ENCODE data around the gene SIT1. TPM values are rescaled to one million over a fixed set of nuclear protein-coding genes. Genes with fewer than 3 reads are reported as not detected.

SIT1 gene
- total RNA-seq, 2 donors from 2014 or later: 0.18 to 0.68 TPM

GRCh38 chr9:35658137-35658967 lies 7.6 kb upstream of the SIT1 start, which contains the start of gene CCDC107:
CCDC107 (plus strand) TSS chr9:35658292; CDS start chr9:35658380, 88 bp downstream.
- no peaks in the 10 kb centered on the region for H3K27me3 ChIP-seq (replicated peaks; ENCODE audit: insufficient read depth)
- peak within 1 kb of the TSS; percentile 84 to 91 for H3K4me3 ChIP-seq
- peak; percentile 79 for DNase-seq (ENCODE audit: low spot score)
- no peaks in the 10 kb centered on the region for H3K9me3 ChIP-seq
- TF ChIP-seq CTCF (IDR thresholded peaks at IDR 0.05): peak; percentile 27 to 66 (median 57)
- TF ChIP-seq POLR2A (IDR thresholded peaks at IDR 0.05): peak; percentile 89
- no peak for TF ChIP-seq POLR2AphosphoS5 (IDR thresholded peaks at IDR 0.05)
- H3K4me1 ChIP-seq (replicated peaks): no peaks in the 10 kb centered on the region
- H3K27ac ChIP-seq: peak within 1 kb of the TSS; percentile 85 to 93
- whole genome bisulfite sequencing: under 1% methylated on average over 50 of the region's 67 CpGs
- intact Hi-C loops (cut with DNase I): loop anchor here (5.0 kb wide), 1 partner anchor 74 kb away; the partner anchor contains the start of genes CREB3 and TLN1
- H3K36me3 ChIP-seq: no peaks in the 10 kb centered on the region

DNA sequence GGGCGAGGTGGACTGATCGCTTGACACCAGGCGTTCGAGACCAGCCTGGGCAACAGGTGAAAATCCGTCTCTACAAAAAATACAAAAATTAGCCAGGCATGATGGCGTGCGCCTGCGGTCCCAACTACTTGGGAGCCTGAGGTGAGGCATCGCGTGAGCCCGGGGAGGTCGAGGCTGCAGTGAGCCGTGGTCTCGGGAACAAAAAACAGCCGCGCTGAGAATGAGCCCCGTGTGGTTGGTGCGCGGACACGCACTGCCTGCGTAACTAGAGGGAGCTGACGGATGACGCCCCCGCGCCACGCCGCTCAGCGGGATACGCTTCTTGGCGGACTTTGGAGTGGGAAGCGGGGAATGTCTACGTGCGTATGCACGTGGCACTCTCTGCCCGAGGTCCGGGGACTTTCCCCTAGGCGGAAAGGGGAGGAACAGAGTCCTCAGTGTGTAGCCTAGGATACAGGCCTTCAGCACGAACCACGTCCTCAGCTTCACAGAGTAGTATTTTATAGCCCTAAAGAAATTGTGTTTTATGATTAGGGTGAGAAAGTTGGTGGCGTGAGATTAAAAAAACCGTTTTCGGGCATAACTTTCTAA lies 6.9 kb upstream of the SIT1 start, which contains the start of gene RMRP:
RMRP (minus strand) TSS at position 474 of the 591 bp plus-strand sequence.
- Histone ChIP-seq H3K27me3 (replicated peaks; ENCODE audit: insufficient read depth) (no peaks in the 10 kb centered on the region), H3K36me3 (no peaks in the 10 kb centered on the region), H3K4me1 (replicated peaks) (no peaks in the 10 kb centered on the region), H3K4me3 (peak within 1 kb of the TSS; percentile 84 to 91), H3K9me3 (no peaks in the 10 kb centered on the region), H3K27ac (peak within 1 kb of the TSS; percentile 85 to 93)
- intact Hi-C loops (cut with DNase I): loop anchor here (5.0 kb wide), 1 partner anchor 75 kb away; the partner anchor contains the start of genes CREB3 and TLN1
- TF ChIP-seq CTCF (IDR thresholded peaks at IDR 0.05) (peak in 3 of 4 experiments; percentile 15 to 60 (median 47)), POLR2A (IDR thresholded peaks at IDR 0.05) (peak; percentile 68), POLR2AphosphoS5 (IDR thresholded peaks at IDR 0.05) (peak; percentile 97)
- DNase-seq (ENCODE audit: low spot score): peak; percentile 95
- WGBS: under 1% methylated on average over 42 of the region's 42 CpGs

DNA sequence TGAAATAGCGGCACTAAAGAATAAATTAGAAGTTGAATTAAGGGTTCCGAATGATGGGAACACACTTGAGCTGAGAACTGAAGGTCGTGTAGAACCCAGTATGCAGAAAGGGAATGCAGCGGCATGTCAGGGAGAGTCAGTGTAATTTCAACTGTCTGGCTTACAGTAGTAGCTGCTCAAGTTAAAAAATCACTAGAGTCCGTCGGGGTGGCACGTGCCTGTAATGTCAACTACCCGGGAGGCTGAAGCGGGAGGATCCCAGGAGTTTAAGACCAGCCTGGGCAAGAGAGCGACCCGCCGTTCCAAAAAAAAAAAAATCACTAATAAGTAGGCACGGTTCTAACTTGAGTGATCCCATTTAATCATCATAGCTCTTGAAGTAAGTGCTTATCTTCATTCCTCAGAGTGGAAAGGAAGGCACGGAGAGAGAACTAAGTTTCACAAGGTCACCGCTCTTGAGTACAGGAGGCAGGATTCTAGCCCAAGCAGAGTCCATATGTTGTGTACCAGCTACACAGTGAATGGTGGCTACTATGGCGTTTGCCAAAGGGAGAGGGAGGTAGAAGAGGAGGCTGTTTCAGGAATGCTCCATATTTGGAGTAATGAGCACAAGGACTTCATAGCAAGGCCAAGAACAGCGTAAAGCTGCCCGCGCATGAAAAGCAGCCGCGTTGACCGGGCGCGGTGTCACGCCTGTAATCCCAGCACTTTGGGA lies 6.3 kb upstream of the SIT1 start:
- intact Hi-C loops (cut with DNase I): loop anchor here (5.0 kb wide), 1 partner anchor 75 kb away; the partner anchor contains the start of genes CREB3 and TLN1
- no peaks in the 10 kb centered on the region for H3K4me1 ChIP-seq (replicated peaks)
- TF ChIP-seq CTCF (IDR thresholded peaks at IDR 0.05): no peak
- TF ChIP-seq POLR2AphosphoS5 (IDR thresholded peaks at IDR 0.05): no peak
- no peak for TF ChIP-seq POLR2A (IDR thresholded peaks at IDR 0.05)
- no peaks in the 10 kb centered on the region for H3K27me3 ChIP-seq (replicated peaks; ENCODE audit: insufficient read depth)
- H3K9me3 ChIP-seq: no peaks in the 10 kb centered on the region
- peak overlapping the region; percentile 84 to 91 for H3K4me3 ChIP-seq
- peak overlapping the region; percentile 85 to 93 for H3K27ac ChIP-seq
- no peaks in the 10 kb centered on the region for H3K36me3 ChIP-seq
- no peak for DNase-seq (ENCODE audit: low spot score)
- 23% methylated on average over 25 of the region's 25 CpGs for WGBS

GRCh38 chr9:35656348-35656747 lies 5.6 kb upstream of the SIT1 start:
- no peak for DNase-seq (ENCODE audit: low spot score)
- Histone ChIP-seq H3K27me3 (replicated peaks; ENCODE audit: insufficient read depth) (no peaks in the 10 kb centered on the region), H3K36me3 (no peaks in the 10 kb centered on the region), H3K4me1 (replicated peaks) (no peaks in the 10 kb centered on the region), H3K27ac (peak overlapping the region in 1 of 2 donors; percentile 93), H3K9me3 (no peaks in the 10 kb centered on the region), H3K4me3 (no peak overlapping the region)
- no peak for TF ChIP-seq POLR2AphosphoS5 (IDR thresholded peaks at IDR 0.05)
- TF ChIP-seq POLR2A (IDR thresholded peaks at IDR 0.05): no peak
- TF ChIP-seq CTCF (IDR thresholded peaks at IDR 0.05): no peak
- WGBS: 84% methylated on average over 17 of the region's 17 CpGs
- intact Hi-C loops (cut with DNase I): loop anchor here (5.0 kb wide), 1 partner anchor 76 kb away; the partner anchor contains the start of genes CREB3 and TLN1

All from prostate gland (tissue), 2 donors.